LNCAP (cell line): ENCODE measurements around the gene FAM216A.

ENCODE experiments used
- CTCF ChIP-seq: fragments of 450-650 bp; IDR thresholded peaks from 2 replicates; pipeline ENCODE4 v1.5.1; 2017; ENCODE audit warnings: mild to moderate bottlenecking

Gene FAM216A

GRCh38 chr12:110467847-110468213 is 815 bp upstream of the FAM216A start:
- TF ChIP-seq CTCF = no peak

- TF ChIP-seq CTCF = no peak
Observed at GRCh38 chr12:110475426-110475825, 6.8 kb downstream of the FAM216A start.

GRCh38 chr12:110498984-110499706 is 30.5 kb downstream of the FAM216A start:
- no peak for TF ChIP-seq CTCF

GRCh38 chr12:110501399-110501751 is 32.7 kb downstream of the FAM216A start:
- no peak for TF ChIP-seq CTCF

- TF ChIP-seq CTCF = no peak
Observed at GRCh38 chr12:110501752-110502738, 33.4 kb downstream of the FAM216A start, which contains the start of the genes RAD9B and VPS29. Gene RAD9B, plus strand, starts transcription at chr12:110502331. Its CDS starts 7 bp downstream, at chr12:110502338. Gene VPS29, minus strand, starts transcription at chr12:110502111. Its CDS starts 60 bp downstream, at chr12:110502051.

- TF ChIP-seq CTCF = no peak
Observed at GRCh38 chr12:110503432-110503831, 34.8 kb downstream of the FAM216A start.

- TF ChIP-seq CTCF = no peak
Observed at GRCh38 chr12:110505332-110505731, 36.7 kb downstream of the FAM216A start.
